NCI-H128 (cell line): ENCODE results near the gene PCGF2.
A peak's percentile ranks its signal among the peaks of the same experiment; 100 is the strongest.

Source experiments
- DNase-seq: peaks from one replicate; lab custom pipeline; 2025; ENCODE audit not compliant: unreplicated experiment; lab: John Stamatoyannopoulos, UW

The PCGF2 gene

GRCh38 chr17:38719943-38720641 lies 28.0 kb downstream of the PCGF2 start:
- DNase-seq = no peak

- DNase-seq = no peak
These were observed 28.7 kb downstream of the PCGF2 start for GRCh38 chr17:38719289-38719942.

GRCh38 chr17:38717139-38717745 lies 30.9 kb downstream of the PCGF2 start:
- no peak for DNase-seq

- no peak for DNase-seq
These were observed 31.6 kb downstream of the PCGF2 start for GRCh38 chr17:38716368-38717005.

GRCh38 chr17:38715216-38715943 lies 32.8 kb downstream of the PCGF2 start:
- DNase-seq = no peak

GRCh38 chr17:38713456-38714075 lies 34.6 kb downstream of the PCGF2 start:
- no peak for DNase-seq

- no peak for DNase-seq
These were observed 35.5 kb downstream of the PCGF2 start for GRCh38 chr17:38712593-38712992.

GRCh38 chr17:38711792-38712571 lies 36.2 kb downstream of the PCGF2 start:
- no peak for DNase-seq

GRCh38 chr17:38710985-38711384 lies 37.2 kb downstream of the PCGF2 start:
- DNase-seq = no peak

GRCh38 chr17:38710604-38710962 lies 37.6 kb downstream of the PCGF2 start:
- DNase-seq = no peak

GRCh38 chr17:38709864-38710603 lies 38.1 kb downstream of the PCGF2 start:
- DNase-seq = no peak

GRCh38 chr17:38709104-38709820 lies 38.9 kb downstream of the PCGF2 start:
- DNase-seq = no peak

- no peak for DNase-seq
These were observed 40.3 kb downstream of the PCGF2 start for GRCh38 chr17:38707678-38708351.

GRCh38 chr17:38706505-38707216 lies 41.5 kb downstream of the PCGF2 start:
- DNase-seq = no peak

GRCh38 chr17:38705803-38706504 lies 42.2 kb downstream of the PCGF2 start:
- DNase-seq = peak; percentile 16

- DNase-seq = no peak
These were observed 42.7 kb downstream of the PCGF2 start for GRCh38 chr17:38705523-38705802.
